UCSD-AML1 (cell line): ENCODE measurements around the gene ZNF621.

Source experiments
- DNase-seq: peaks from one replicate; lab custom pipeline; 2025; ENCODE audit not compliant: unreplicated experiment; lab: John Stamatoyannopoulos, UW

The ZNF621 gene

GRCh38 chr3:40524568-40525285 is at the start of gene ZNF621:
Gene ZNF621 (plus strand): TSS chr3:40524960. CDS start chr3:40525841, 881 bp downstream.
- peak; percentile 91 for DNase-seq

GRCh38 chr3:40476478-40477470 is 48.0 kb upstream of the ZNF621 start, which contains the start of gene ZNF619:
Gene ZNF619 (plus strand): TSS chr3:40477122. CDS start chr3:40477980, 858 bp downstream.
- DNase-seq = peak; percentile 72

- DNase-seq = no peak
These were observed 47.1 kb upstream of the ZNF621 start for GRCh38 chr3:40477666-40478065.

GRCh38 chr3:40487172-40487571 is 37.6 kb upstream of the ZNF621 start:
- no peak for DNase-seq

GRCh38 chr3:40490916-40491315 is 33.8 kb upstream of the ZNF621 start:
- no peak for DNase-seq

GRCh38 chr3:40494698-40495097 is 30.1 kb upstream of the ZNF621 start:
- DNase-seq = no peak

GRCh38 chr3:40497288-40497687 is 27.5 kb upstream of the ZNF621 start:
- DNase-seq = no peak

GRCh38 chr3:40499952-40500351 is 24.8 kb upstream of the ZNF621 start:
- no peak for DNase-seq

- DNase-seq = no peak
These were observed 22.7 kb upstream of the ZNF621 start for GRCh38 chr3:40502034-40502433.

GRCh38 chr3:40504636-40505430 is 19.9 kb upstream of the ZNF621 start:
- no peak for DNase-seq

- DNase-seq = peak; percentile 80
These were observed 18.9 kb upstream of the ZNF621 start, which contains the start of gene ZNF620 for GRCh38 chr3:40505599-40506462. Gene ZNF620 (plus strand): TSS chr3:40506039. CDS start chr3:40506353, 314 bp downstream.

- DNase-seq = no peak
These were observed 13.6 kb upstream of the ZNF621 start for GRCh38 chr3:40511031-40511718.

GRCh38 chr3:40516201-40516600 is 8.6 kb upstream of the ZNF621 start:
- no peak for DNase-seq

GRCh38 chr3:40518067-40518466 is 6.7 kb upstream of the ZNF621 start:
- DNase-seq = no peak

- no peak for DNase-seq
These were observed 5.9 kb upstream of the ZNF621 start for GRCh38 chr3:40518848-40519247.

- DNase-seq = no peak
These were observed 3.5 kb upstream of the ZNF621 start for GRCh38 chr3:40521254-40521653.

- no peak for DNase-seq
These were observed 979 bp upstream of the ZNF621 start for GRCh38 chr3:40523781-40524180.

- no peak for DNase-seq
These were observed 565 bp upstream of the ZNF621 start for GRCh38 chr3:40524222-40524567.

- DNase-seq = no peak
These were observed 3.7 kb downstream of the ZNF621 start for GRCh38 chr3:40528426-40528825.
